GM19025 (cell line): ENCODE data around the gene HHIPL1.

Experiments used
- ATAC-seq: cut with Tn5 transposase; IDR thresholded peaks from one replicate; pipeline ENCODE4 v1.9.1; 2021; ENCODE audit warnings: mild to moderate bottlenecking, low read depth, moderate library complexity; ENCODE audit not compliant: unreplicated experiment

HHIPL1 gene

DNA sequence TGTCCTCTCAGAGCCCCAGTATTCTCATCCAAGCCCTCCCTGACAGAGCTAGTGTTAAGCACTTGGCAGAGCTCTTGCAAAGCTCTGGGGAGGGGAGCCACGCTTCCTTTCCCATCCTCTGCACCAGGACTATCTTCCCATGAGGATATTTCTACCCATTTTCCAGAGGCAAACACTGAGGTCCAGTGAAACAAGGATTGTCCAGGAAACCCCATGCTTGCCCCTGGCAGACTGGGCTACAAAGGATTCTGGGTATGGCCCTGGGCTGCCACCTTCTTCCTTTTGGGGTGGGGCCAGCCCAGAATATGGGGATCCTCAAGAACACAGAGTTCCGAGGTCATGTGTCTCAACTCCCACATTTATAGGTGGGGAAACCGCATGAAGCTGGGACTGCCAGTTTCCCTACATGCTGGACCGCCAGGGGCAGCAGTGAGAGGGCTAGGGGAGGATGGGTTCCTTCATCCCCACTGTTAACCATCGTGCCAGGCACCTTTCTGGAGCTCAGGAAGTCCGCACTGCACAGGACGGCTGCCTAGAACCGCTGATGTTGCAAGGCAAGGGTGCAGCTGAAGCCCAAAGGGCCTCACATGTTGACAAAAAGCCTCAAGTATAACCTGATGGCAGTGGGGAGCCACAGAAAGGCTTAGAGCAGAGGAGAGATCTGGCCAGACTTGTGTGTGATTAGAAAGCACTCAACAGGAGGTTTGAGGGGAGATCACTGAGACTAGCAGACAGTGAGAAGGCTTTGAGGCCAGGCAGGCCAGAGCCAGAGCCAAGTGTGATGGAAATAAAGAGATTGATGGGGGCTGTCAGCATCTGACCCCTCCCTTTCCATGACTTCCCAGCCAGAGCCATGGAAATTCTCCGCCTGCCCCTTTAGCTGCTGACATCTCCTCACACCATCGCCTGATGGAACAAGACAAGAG is 35.4 kb upstream of the HHIPL1 start:
- ATAC-seq, result no peak

GRCh38 chr14:99611646-99612045 is 33.3 kb upstream of the HHIPL1 start:
- no peak for ATAC-seq

DNA sequence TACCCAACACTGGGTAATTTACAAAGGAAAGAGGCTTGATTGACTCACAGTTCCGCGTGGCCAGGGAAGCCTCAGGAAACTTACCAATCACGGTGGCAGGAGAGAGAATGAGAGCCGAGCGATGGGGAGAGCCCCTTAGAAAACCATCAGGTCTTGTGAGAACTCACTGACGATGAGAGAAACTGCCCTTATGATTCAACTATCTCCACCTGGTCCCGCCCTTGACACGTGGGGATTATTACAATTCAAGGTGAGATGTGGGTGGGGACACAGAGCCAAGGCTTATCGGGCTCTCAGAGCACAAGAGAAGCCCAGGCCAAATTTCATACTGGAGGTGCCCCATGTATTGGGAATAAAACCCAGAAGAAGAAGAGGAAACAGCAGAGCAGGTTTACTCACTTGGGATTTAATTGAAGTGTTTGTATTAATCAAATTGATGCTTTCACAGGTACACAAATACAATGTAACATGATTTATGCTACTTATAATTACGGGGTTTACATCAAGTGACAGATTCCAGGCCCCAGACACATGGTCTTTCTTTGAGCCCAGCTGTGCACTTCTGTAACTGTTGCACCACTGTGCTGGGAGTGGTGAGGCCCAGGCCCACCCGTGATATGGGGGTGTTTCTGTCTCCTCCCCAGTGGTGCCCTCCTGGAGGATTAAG is 32.7 kb upstream of the HHIPL1 start:
- ATAC-seq, result no peak

DNA sequence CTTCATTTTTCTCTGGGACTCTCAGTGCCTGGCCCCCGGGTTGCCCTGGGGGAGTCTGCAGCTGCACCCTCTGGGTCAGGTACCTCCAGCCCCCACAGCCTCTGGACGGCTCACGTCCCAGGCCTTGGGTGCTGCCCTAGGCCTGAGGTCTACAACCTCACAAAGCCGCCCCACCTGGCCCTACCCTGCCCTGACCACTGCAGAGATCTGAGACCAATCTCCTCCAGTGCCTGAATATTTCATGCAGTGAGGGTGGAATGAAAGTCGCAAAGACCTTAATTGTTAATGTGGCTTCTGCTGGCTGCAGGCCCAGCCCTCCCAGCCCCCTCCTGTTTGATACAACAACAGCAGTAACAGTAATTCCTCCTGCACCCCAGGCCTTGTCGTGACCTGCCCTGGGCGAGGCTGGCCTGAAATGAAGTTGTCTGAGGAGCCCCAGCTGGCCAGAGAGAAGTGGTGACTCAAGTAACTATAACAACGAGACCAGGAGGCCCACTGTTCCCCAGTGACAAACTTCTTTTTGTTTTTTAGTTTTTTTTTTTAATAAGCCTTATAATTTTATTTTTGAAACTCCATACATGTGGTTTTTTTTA is 32.1 kb upstream of the HHIPL1 start:
- ATAC-seq, result no peak

DNA sequence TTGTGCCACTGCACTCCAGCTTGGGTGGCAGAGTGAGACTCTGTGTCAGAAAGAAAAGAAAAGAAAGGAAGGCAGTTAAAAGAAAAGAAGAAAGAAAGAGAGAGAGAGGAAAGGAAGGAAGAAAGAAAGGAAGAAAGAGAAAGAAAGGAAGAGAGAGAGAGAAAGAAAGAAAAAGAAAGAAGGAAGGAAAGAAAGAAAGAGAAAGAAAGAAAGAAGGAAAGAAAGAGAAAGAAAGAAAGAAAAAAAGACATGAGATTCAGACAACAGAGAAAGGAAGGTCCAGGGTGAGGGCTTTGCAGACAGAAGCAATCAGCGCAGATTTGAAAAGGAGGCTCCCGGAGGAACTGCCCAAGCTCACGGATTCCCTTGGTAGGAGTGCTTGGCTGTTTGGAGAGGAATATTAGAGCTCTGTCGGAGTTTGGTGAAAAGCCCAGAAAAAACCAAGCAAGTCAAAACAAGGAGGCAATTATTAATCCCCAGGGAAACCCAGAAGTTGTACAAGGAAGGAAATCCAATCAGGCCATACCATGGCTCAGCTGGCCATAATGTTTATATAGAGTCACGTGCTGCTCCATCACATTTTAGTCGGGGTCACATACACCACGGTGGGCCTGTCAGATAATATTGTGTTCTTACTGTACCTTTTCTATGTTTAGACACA is 29.3 kb upstream of the HHIPL1 start:
- no peak for ATAC-seq

DNA sequence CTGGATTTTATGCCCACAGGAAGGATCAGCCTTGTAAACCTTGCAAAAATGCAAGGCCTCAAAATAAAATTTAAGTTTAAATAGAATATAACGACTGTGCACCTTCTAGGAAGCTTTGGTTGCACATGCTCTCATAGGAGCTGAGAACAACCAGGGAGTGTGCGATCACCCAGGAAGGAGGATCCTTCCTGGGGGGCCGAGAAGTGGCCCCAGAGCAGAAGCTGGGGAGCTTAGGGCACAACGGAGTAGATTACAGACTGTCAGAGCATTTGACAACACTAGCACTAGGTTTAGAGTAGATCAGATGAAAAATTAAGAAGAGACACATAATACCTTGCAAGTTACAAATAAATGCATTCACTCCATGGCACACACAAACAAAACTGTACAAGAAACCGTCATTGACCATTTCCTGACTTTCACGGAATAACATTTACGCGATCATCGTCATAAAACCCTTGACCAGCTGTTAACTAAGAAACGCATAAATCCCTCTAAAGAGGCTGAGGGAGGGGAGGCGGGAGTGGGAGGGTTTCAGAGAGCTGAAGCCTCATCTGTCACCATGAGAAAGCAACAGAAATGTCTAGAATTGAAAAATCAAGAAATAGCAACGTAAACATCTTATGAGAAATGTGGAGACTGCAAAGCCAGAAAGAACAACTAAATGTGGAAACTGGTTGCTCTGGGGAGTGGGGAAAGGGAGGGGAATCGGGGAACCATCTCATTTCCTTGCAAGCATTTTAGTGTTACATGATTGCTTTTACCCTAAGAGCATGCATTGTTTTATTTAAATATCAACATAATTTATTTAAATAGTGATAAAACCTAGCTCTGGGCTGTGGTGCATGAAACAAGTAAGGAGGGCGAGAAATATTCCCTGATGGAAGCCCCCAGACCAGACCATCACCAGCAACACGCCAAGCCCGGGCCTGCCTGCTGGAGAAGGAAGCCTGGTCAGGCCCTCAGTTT is 27.8 kb upstream of the HHIPL1 start:
- ATAC-seq, result no peak

DNA sequence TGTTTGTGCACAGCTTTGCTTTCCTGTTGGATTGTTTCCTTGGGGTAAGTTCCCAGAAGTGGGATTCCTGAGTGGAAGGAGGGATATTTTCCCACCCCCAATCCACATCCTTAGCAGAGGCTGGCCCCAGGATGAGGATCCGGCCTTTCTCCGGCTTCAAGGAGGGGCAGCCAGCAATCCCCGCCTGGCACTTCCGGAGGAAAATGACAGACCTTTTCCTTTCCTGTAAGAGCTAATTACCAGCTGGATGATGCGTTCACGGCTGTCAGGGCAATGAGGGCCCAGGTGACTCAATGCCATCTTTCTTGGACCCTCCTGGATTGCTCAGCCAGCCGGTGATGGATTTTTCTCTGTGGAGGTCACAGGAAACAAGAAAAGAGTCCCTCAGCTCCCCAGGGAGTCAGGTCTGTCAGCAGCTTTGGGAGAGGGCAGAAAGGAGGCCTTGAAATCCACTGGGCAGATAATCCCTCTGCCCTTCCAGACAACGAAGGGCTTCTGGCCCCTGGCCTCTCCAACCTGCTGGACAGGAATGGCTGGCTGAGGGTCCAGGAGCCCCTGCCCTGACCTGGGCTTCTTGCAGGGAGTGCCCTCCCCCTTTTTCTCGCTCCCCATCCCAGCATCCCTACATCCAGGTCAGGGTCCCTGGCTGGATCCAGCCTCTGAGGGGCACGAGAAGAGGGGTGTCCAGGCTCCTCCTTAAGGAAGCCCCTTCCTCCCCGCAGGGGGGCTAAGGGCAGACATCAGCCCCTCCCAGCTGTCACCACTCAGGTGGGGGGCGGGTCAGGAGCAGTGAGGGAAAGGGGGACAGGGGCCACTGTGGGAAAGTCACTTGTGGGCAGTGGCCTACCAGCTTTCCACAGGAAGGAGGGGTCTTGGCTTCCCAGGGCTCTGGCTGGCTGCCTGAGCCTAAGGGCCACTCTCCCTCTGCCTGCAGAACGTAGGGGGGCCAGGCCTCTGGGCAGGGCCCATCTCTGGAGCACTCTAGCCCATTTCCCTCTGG is 24.8 kb upstream of the HHIPL1 start:
- no peak for ATAC-seq

DNA sequence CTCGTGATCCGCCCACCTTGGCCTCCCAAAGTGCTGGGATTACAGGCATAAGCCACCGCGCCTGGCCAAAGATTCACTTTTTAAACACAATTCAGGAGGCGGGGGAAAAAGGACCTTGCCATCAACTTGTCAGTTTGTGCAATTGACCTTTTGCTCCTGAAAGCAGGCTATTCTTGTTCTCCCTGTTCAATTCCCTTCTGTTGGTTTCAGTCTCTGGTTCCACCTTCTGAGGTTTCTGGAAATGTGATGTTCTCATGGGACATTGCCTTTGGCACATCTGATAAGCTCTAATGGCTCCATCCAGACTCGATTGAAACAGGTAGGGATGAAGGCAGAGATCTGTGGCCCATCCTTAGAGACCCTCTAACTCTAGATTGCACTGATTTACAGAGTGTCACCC is 23.0 kb upstream of the HHIPL1 start:
- ATAC-seq, result no peak

DNA sequence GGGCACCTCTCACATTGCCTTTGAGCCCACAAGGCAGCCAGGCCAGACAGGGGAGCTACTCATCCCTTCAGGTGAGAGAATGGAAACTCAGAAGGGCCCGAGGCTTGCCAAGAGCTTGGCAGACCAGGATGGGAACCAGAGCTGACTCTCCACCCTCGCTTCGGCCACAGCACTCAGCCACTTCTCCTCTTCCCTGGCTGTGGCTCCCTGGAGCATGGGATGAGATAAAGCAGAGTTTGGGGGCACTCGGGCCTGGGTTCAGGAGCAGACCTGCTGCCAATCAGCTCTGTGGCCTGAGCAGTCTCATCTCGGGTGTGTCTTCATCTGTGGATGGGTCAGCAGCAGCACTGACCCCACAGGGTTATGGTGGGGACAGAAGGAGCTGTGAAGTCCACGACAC is 20.9 kb upstream of the HHIPL1 start:
- ATAC-seq, result no peak

DNA sequence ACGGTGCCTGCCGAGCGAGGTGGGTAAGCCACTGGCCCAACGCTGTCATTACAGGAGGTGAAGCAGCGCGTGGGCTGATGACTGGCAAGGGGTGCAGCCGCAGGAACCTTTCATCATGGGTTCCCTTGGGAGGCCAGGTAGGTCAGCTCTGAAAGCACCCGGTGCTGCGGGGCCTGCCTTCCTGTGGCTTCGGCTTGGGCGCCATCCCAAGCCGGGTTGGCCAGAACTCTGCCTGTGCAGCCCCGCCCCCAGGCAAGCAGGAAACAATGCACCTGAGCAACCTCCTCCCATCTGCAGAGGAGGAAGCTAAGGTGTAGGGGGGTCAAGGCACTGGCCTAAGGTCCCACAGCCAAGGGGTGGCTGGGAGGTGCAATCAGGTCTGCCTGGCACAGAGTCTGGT is 20.0 kb upstream of the HHIPL1 start:
- no peak for ATAC-seq

- ATAC-seq, result no peak
Measured at GRCh38 chr14:99625476-99625875, 19.5 kb upstream of the HHIPL1 start.

GRCh38 chr14:99626041-99626648 is 18.8 kb upstream of the HHIPL1 start:
- ATAC-seq, result no peak

GRCh38 chr14:99627100-99627499 is 17.8 kb upstream of the HHIPL1 start:
- no peak for ATAC-seq

DNA sequence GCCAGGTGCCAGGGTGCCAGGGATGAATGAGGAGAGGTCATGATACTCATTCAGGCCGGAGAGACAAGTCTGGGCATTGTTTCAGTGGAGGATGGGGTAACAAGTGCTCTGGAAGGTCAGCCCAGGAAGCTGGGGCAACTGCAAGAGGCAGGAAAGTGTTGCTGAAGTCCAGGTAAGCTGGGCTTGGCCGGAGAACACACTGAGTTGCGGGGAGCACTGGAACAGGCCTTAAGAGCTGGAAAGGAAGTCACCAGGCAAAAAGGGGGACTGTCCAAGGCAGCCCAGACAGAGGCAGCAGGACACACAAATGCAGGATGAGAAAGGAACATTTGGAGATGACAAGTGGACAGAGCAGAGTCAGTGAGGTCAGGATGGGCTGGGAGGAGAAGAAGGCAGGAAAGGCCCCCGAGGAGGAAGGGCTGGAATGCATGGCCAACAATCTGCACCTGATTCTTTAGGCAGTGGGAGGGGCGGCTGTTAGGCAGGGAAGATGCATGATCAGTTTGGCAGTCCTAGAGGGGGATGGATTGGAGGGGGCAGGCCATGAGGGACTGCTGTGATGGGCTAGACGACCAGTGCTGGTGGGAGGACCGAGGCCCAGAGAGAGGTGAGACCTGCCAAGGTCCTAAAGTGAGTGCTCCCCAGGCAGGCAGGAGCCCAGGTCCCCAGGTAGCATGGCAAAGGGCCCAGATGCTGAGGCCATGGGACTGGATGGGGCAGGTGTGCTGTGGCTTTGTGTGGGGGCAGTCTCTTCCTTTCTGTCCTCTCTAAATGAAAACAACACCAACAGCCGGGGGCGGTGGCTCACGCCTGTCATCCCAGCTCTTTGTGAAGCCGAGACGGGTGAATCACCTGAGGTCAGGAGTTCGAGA is 17.2 kb upstream of the HHIPL1 start:
- ATAC-seq, result no peak

- ATAC-seq, result peak; percentile 46
Measured at GRCh38 chr14:99628887-99629618, 15.9 kb upstream of the HHIPL1 start.

- ATAC-seq, result no peak
Measured at GRCh38 chr14:99630202-99630601, 14.7 kb upstream of the HHIPL1 start.
